ENCODE data around the gene GOSR2. TPM values are rescaled to one million over a fixed set of nuclear protein-coding genes. Genes with fewer than 3 reads are reported as not detected.

The GOSR2 gene
- total and polyA plus RNA-seq, 2 of the 8 experiments (the other 6 are each of a cell fraction or from before 2014, with no cell fraction given): 28.2 to 36.2 TPM

DNA sequence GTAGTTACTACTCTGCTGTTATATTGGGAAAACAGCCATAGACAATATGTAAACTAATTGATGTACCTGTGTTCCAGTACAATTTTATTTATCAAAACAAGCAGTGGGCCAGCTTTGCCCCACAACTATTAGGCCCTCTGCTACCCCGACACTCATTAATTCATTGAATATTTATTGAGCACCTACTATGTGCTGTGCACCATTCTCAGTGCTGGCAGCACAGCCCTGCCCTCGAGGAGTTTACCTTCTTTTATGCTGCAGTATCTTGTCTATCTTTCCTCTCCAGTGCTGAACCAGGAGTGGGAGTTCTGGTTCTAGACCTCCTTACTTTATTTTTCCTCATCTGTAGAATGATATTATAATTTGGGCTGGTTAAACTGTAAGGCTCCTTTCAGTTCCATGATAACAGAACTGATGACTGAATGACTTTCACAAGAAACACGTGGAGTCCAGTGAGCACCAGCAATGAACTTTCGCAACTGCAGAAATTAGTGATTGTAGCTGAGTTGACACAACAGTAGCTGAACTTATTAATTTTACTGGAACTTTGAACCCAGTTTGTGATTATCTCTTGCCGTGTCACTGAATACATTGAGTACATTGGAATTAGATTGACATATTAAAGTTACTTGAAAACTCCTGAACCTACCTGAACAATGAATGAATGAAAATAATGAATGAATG lies 2.4 kb downstream of the GOSR2 start:
- H2BK5ac ChIP-seq (ENCODE audit: low read depth, low read length): no peak overlapping the region
- no peak overlapping the region for H3K23ac ChIP-seq (ENCODE audit: insufficient read length)
- no peak overlapping the region for H2AFZ ChIP-seq (ENCODE audit: low read length)
- no peaks in the 10 kb centered on the region; a peak in 1 of 7 replicates for H3K27me3 ChIP-seq (replicated peaks in 1 of 4; ENCODE audit: control insufficient read depth in 3 of 4, extremely low read depth in 1 of 4, insufficient read depth in 3 of 4, low read length in 3 of 4)
- H3K27ac ChIP-seq (ENCODE audit: low read depth, low read length): no peak overlapping the region
- no peak overlapping the region for H2BK15ac ChIP-seq (ENCODE audit: low read length)
- H3K4me3 ChIP-seq (ENCODE audit: extremely low read depth in 1 of 4, insufficient read depth in 2 of 4, low read depth in 3 of 4, low read length in 4 of 4): no peak overlapping the region
- H2BK12ac ChIP-seq (ENCODE audit: low read depth, low read length): no peak overlapping the region
- no peak overlapping the region for H2BK20ac ChIP-seq (ENCODE audit: low read length)
- H3K4me1 ChIP-seq (replicated peaks in 1 of 4; ENCODE audit: control insufficient read depth in 3 of 4, insufficient read depth in 4 of 4, low read length in 3 of 4): peaks cover 0 to 2% (median 0%) of the 10 kb centered on the region in 4 experiments; a peak in 2 of 7 replicates
- H3K79me2 ChIP-seq (ENCODE audit: control insufficient read depth in 1 of 2, insufficient read depth in 2 of 2, low read length in 2 of 2): peaks cover 10 to 65% of the 10 kb centered on the region in 2 experiments
- FAIRE-seq (no peak), DNase-seq (ENCODE audit: low read depth in 1 of 2, low spot score in 2 of 2) (no peak)
- H3K14ac ChIP-seq (ENCODE audit: insufficient read length): no peak overlapping the region
- WGBS, 2 experiments (ENCODE audit: extremely low coverage in 1 of 2, insufficient coverage in 1 of 2, insufficient read length in 1 of 2, insufficient replicate concordance in 2 of 2, low coverage in 1 of 2, low lambda C conversion rate in 2 of 2, missing lambda C conversion rate in 1 of 2): 79% methylated on average over 5 of the region's 5 CpGs; no CpG with 5 or more reads in 1 of the 2 experiments
- no peak overlapping the region for H3K18ac ChIP-seq (ENCODE audit: extremely low read depth, low read length)
- no peak overlapping the region for H2BK120ac ChIP-seq (replicated peaks; ENCODE audit: low read depth, low read length)
- no peak overlapping the region for H3K56ac ChIP-seq (replicated peaks; ENCODE audit: insufficient read length, low read depth, low read length)
- no peak overlapping the region for H3K9ac ChIP-seq (replicated peaks in 1 of 4; ENCODE audit: extremely low read depth in 1 of 4, low read depth in 3 of 4, low read length in 3 of 4)
- H4K91ac ChIP-seq (replicated peaks; ENCODE audit: insufficient read length, low read length): no peak overlapping the region
- no peak overlapping the region for H4K5ac ChIP-seq (ENCODE audit: insufficient read length, low read depth, low read length)
- ChIA-PET CTCF (ENCODE audit: partially characterized antibody) (interaction anchor here (0.8 to 1.9 kb wide), 4 partner anchors 13 to 83 kb away, joined by 3 to 5 read pairs (median 4); no protein-coding TSS in a partner anchor), POLR2A (ENCODE audit: partially characterized antibody) (interaction anchor here (0.8 kb wide), 1 partner anchor 13 kb away, joined by 3 read pairs; no protein-coding TSS in a partner anchor)
- no peak overlapping the region for H2AK5ac ChIP-seq (ENCODE audit: low read depth, low read length)
- H3K4ac ChIP-seq (replicated peaks; ENCODE audit: insufficient read length, low read depth, low read length): no peak overlapping the region
- H3K9me3 ChIP-seq (ENCODE audit: insufficient read depth in 2 of 2, low read depth in 1 of 2, low read length in 1 of 2): no peaks in the 10 kb centered on the region
- no peak overlapping the region for H3K4me2 ChIP-seq (ENCODE audit: insufficient read depth in 1 of 2, low read depth in 2 of 2, low read length in 2 of 2)
- H3K79me1 ChIP-seq (ENCODE audit: low read depth, low read length): peaks cover 17% of the 10 kb centered on the region
- peaks cover 2 to 10% (median 4%) of the 10 kb centered on the region in 4 experiments; a peak in 5 of 8 replicates for H3K36me3 ChIP-seq (ENCODE audit: control insufficient read depth in 2 of 4, insufficient read depth in 4 of 4, low read length in 3 of 4)
- peaks cover 6 to 11% of the 10 kb centered on the region in 2 experiments for H4K20me1 ChIP-seq (replicated peaks in 1 of 2; ENCODE audit: control insufficient read depth in 1 of 2, insufficient read depth in 2 of 2, low read length in 2 of 2)
- peaks cover 2% of the 10 kb centered on the region; the same call in 1 of the 2 replicates for H3K23me2 ChIP-seq (ENCODE audit: low read depth, low read length)
- H4K8ac ChIP-seq (ENCODE audit: extremely low read depth, insufficient read depth, low read length): no peak overlapping the region
